NOMO-1 treated with DMSO at 0.1 percent for 48 hours (cell line): ENCODE data around the gene TNFRSF17.
"Not testable (repeated sequence)": the region's sequence is repeated elsewhere in the genome, so short reads cannot be mapped to it uniquely, and the experiment has no call there.

ENCODE experiments used
- DNase-seq: peaks from one replicate; lab custom pipeline; 2025; ENCODE audit not compliant: unreplicated experiment; lab: John Stamatoyannopoulos, UW

The TNFRSF17 gene

GRCh38 chr16:11964761-11965551 lies at the start of gene TNFRSF17:
TSS of gene TNFRSF17 (plus strand) at chr16:11965210. CDS start at chr16:11965325, 115 bp downstream.
- DNase-seq = no peak

DNA sequence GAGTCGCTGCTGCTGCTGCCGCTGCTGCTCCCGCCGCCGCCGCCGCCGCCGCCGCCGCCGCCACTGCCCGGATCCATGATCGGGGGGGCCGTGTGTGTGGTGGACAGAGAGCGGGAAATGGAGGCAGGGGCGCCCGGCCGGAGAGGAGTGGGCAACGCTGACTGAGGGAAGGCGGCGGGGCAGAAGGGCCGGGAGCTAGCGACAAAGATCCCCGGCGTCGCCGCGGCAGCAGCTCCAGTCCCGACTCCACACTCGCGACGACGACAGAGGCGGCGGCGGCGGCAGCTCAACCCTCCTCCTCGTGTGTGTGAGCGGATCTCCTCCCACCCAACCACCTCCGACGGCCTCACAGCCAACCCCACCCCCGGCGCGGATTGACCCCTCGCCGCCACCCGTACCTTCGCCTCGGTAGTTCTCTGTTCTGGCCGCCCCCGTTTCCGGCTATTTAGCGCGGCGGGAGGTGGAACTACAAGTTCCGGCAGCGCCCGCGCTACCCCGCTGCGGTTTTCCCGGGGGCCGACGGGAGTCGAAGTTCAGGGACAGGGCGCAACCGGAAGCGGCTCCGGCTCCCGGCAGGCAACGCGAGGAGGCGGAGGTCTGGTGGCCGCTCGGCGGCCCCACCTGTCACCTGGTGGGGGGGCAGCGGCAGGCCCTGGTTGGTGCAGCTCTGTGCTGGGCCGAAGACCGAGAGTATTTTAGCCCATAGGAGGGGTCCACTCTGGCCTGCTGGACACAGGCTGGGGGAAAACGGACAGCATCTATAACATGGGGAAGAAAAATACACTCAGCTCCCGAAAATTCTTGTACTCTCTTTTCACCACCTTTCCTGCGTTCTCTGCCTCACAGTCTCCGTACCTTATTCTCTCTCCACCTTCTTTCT lies 49.1 kb upstream of the TNFRSF17 start, which contains the start of gene GSPT1:
Gene GSPT1, minus strand, starts transcription at position 313 of the 880 bp plus-strand sequence. Its CDS starts 236 bp downstream, at position 77.
- DNase-seq = peak; percentile 98

GRCh38 chr16:11916524-11917285 lies 48.3 kb upstream of the TNFRSF17 start:
- DNase-seq = no peak

DNA sequence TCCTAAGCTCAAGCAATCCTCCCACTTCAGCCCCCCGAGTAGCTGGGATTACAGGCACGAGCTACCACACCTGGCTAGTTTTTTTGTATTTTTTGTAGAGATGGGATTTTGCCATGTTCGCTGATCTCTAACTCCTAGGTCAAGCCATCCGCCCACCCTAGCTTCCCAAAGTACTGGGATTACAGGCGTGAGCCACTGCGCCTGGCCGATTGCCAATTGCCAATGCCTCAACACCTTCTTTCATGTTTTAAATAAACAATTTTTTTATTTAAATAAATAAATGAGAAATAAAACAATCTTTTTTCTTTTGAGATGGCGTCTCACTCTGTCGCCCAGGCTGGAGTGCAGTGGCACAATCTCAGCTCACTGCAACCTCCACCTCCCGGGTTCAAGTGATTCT lies 41.0 kb upstream of the TNFRSF17 start:
- not testable (repeated sequence) for DNase-seq

DNA sequence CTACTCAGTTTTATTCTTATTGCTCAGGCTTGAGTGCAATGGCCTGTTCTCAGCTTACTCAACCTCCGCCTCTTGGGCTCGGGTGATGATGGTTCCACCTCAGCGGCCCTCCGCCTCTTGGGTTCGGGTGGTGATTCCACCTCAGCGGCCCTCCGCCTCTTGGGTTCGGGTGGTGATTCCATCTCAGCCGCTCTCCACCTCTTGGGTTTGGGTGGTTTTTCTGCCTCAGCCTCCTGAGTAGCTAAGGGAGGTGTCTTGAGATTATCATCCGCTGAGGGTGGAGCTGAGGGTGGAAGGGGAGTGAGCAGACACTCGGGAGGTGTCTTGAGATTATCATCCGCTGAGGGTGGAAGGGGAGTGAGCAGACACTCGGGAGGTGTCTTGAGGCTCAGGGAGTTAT lies 37.7 kb upstream of the TNFRSF17 start:
- not testable (repeated sequence) for DNase-seq

GRCh38 chr16:11941945-11942344 lies 23.1 kb upstream of the TNFRSF17 start, which contains the start of gene NPIPB2:
TSS of gene NPIPB2 (minus strand) at chr16:11942045. CDS start at chr16:11942045, 0 bp downstream.
- not testable (repeated sequence) for DNase-seq

GRCh38 chr16:11946433-11946832 lies 18.6 kb upstream of the TNFRSF17 start:
- DNase-seq = no peak

DNA sequence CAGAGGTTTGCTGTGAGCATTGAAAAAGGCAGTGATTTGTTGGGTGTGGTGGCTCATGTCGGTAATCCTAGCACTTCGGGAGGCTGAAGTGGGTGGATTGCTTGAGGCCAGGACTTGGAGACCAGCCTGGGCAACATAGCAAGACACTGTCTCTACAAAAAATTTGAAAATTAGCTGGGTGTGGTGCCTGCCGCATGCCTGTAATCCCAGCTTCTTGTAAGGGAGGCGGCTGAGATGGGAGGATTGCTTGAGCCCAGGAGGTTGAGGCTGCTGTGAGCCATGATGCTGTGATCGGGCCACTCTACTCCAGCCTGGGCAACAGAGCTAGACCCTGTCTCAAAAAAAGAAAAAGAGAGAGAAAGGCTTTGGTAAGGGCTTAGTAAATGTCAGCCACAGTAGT lies 16.2 kb upstream of the TNFRSF17 start:
- DNase-seq = no peak

GRCh38 chr16:11949527-11949926 lies 15.5 kb upstream of the TNFRSF17 start:
- peak; percentile 44 for DNase-seq

GRCh38 chr16:11950388-11950787 lies 14.6 kb upstream of the TNFRSF17 start:
- DNase-seq = no peak

DNA sequence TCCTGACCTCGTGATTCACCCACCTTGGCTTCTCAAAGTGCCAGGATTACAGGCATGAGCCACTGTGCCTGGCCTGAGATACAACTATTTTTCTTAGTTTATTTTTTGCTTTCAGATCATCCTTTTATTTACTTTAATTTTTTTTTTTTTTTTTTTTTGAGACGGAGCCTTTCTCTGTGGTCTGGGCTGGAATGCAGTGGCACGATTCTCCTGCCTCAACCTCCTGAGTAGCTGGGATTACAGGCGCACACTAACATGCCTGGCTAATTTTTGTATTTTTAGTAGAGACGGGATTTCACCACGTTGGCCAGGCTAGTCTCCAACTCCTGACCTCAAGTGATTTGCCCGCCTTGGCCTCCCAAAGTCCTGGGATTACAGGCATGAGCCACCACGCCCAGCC lies 11.4 kb upstream of the TNFRSF17 start:
- DNase-seq = not testable (repeated sequence)

DNA sequence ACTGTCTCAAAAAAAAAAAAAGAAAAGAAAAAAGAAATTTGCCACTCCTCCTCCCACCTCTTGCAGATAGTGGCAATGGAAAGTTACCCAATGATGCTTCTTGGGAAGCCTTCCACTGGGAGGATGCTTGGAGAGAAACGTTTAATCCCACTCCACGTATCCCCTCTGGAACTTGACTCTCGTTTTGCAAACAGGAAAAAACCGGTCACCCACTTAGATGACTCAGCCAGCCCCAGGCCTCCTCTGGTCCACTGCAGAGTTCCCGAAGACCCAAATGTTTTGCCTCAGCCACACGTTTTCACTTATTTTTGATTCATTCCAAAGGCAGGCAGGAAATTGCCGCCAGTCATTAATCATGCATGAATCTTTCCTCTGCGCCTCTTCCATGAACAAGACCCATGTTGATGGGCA lies 9.3 kb upstream of the TNFRSF17 start:
- DNase-seq = no peak

- DNase-seq = no peak
Measured at GRCh38 chr16:11956558-11956957, 8.5 kb upstream of the TNFRSF17 start.

- DNase-seq = no peak
Measured at GRCh38 chr16:11957591-11958395, 7.2 kb upstream of the TNFRSF17 start.

GRCh38 chr16:11962457-11962856 lies 2.6 kb upstream of the TNFRSF17 start:
- DNase-seq = peak; percentile 71

DNA sequence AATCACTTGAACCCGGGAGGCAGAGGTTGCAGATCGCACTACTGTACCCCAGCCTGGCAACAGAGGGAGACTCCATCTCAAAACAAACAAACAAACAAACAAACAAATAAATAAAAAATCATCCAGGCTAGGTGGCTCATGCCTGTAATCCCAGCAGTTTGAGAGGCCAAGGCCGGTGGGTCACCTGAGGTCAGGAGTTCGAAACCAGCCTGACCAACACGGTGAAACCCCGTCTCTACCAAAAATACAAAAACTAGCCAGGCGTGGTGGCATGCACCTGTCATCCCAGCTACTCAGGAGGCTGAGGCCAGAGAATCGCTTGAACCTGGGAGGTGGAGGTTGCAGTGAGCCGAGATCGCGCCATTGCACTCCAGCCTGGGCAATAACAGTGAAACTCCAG lies 2.0 kb upstream of the TNFRSF17 start:
- DNase-seq = not testable (repeated sequence)

DNA sequence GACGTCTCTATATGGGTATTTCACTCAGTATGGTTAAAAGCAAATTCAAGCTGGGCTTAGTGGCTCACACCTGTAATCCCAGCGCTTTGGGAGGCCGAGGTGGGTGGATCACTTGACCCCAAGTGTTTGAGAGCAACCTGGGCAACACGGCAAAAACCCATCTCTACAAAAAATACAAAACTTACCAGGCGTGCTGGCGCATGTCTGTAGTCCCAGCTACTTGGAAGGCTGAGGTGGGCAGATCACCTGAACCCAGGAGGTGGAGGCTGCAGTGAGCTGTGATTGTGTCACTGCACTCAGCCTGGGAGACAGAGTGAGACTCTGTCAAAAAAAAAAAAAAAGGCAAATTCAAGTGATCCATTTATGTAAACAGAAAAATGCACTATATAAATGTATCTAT lies 1.3 kb upstream of the TNFRSF17 start:
- DNase-seq = no peak

- DNase-seq = peak; percentile 75
Measured at GRCh38 chr16:11966173-11966572, 1.2 kb downstream of the TNFRSF17 start.

DNA sequence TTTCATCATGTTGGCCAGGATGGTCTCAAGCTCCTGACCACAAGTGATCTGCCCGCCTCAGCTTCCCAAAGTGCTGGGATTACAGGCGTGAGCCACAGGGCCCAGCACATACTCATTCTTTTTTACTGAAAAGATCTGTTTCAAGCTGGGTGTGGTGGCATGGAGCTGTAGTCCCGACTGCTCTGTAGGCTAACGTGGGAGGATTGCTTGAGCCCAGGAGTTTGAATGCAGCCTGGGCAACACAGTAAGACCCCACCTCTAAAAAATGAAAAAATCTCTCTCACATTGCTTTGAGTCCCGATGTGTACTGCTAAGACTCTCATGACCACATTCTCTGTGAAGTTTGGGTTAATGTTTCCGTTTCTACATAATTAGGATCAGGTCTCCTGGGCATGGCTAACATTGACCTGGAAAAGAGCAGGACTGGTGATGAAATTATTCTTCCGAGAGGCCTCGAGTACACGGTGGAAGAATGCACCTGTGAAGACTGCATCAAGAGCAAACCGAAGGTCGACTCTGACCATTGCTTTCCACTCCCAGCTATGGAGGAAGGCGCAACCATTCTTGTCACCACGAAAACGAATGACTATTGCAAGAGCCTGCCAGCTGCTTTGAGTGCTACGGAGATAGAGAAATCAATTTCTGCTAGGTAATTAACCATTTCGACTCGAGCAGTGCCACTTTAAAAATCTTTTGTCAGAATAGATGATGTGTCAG lies 2.3 kb downstream of the TNFRSF17 start:
- DNase-seq = no peak
